Left ventricle myocardium inferior (tissue), 1 donor: Measurements from ENCODE around the gene DCHS2. TPM values are rescaled to one million over a fixed set of nuclear protein-coding genes. Genes with fewer than 3 reads are reported as not detected.

Source experiments
- DNase-seq: peaks from one replicate; pipeline ENCODE4 v3.0.0-alpha.2; 2020
- H3K27ac ChIP-seq: fragments of 200-600 bp; replicated peaks from 2 replicates; pipeline ENCODE4 v1.8.0; 2021
- H3K27me3 ChIP-seq: fragments of 200-600 bp; 2 replicates; pipeline ENCODE4 v1.8.0; 2021; ENCODE audit warnings: low read depth
- H3K36me3 ChIP-seq: fragments of 200-600 bp; 2 replicates; pipeline ENCODE4 v1.8.0; 2021
- H3K4me1 ChIP-seq: fragments of 200-600 bp; 2 replicates; pipeline ENCODE4 v1.8.0; 2021
- H3K4me3 ChIP-seq: fragments of 200-600 bp; 2 replicates; pipeline ENCODE4 v1.8.0; 2021; ENCODE audit warnings: mild to moderate bottlenecking, moderate library complexity
- H3K9me3 ChIP-seq: fragments of 200-600 bp; replicated peaks from 2 replicates; pipeline ENCODE4 v1.8.0; 2021
- CTCF ChIP-seq: fragments of 200-600 bp; IDR thresholded peaks from 2 replicates; pipeline ENCODE4 v1.8.0; 2021; ENCODE audit warnings: antibody characterized with exemption, mild to moderate bottlenecking, borderline replicate concordance
- intact Hi-C: fragments of 100-400 bp; cut with micrococcal nuclease; formaldehyde crosslinking; loops from one replicate; pipeline ENCODE4 v1.11.0; 2022
- total RNA-seq: library from RNA; stranded (reverse); fragmentation: NEBNext Ultra II Directional; extraction: Animal tissue kit (Norgen Biotek cat#: 25700); gene quantifications from one replicate; pipeline ENCODE4 v1.2.1, GENCODE V29; 2021
- donor health status: DM: no; HTN: yes; CAD: no; lungs with severe emphysema.

DCHS2 gene
- total RNA-seq, 1 donor from 2014 or later: not detected

GRCh38 chr4:154361450-154361849, 130.1 kb downstream of the DCHS2 start:
- Histone ChIP-seq H3K9me3 (no peaks in the 10 kb centered on the region), H3K4me1 (no peaks in the 10 kb centered on the region), H3K4me3 (no peak overlapping the region), H3K36me3 (no peaks in the 10 kb centered on the region), H3K27ac (no peak overlapping the region), H3K27me3 (peaks cover 6% of the 10 kb centered on the region)
- intact Hi-C loops: no loop called here
- DNase-seq: no peak
- no peak for TF ChIP-seq CTCF

- TF ChIP-seq CTCF: no peak
- intact Hi-C loops: no loop called here
- no peaks in the 10 kb centered on the region for H3K27me3 ChIP-seq
- H3K36me3 ChIP-seq: no peaks in the 10 kb centered on the region
- no peaks in the 10 kb centered on the region for H3K9me3 ChIP-seq
- no peak for DNase-seq
- no peak overlapping the region for H3K27ac ChIP-seq
- no peaks in the 10 kb centered on the region for H3K4me1 ChIP-seq
- H3K4me3 ChIP-seq: no peak overlapping the region
Observed at GRCh38 chr4:154360491-154360890, 131.1 kb downstream of the DCHS2 start.

GRCh38 chr4:154354883-154355282, 136.7 kb downstream of the DCHS2 start:
- H3K27ac ChIP-seq: no peak overlapping the region
- H3K36me3 ChIP-seq: no peaks in the 10 kb centered on the region
- H3K4me3 ChIP-seq: no peak overlapping the region
- DNase-seq: no peak
- no peaks in the 10 kb centered on the region for H3K27me3 ChIP-seq
- no peaks in the 10 kb centered on the region for H3K9me3 ChIP-seq
- H3K4me1 ChIP-seq: no peaks in the 10 kb centered on the region
- no peak for TF ChIP-seq CTCF
- intact Hi-C loops: no loop called here

GRCh38 chr4:154349829-154350228, 141.8 kb downstream of the DCHS2 start:
- intact Hi-C loops: no loop called here
- H3K4me1 ChIP-seq: no peaks in the 10 kb centered on the region
- no peak overlapping the region for H3K4me3 ChIP-seq
- H3K27me3 ChIP-seq: peaks cover 2% of the 10 kb centered on the region
- H3K9me3 ChIP-seq: no peaks in the 10 kb centered on the region
- no peaks in the 10 kb centered on the region for H3K36me3 ChIP-seq
- H3K27ac ChIP-seq: no peak overlapping the region
- TF ChIP-seq CTCF: no peak
- no peak for DNase-seq

- Histone ChIP-seq H3K36me3 (no peaks in the 10 kb centered on the region), H3K9me3 (no peaks in the 10 kb centered on the region), H3K27ac (no peak overlapping the region), H3K4me1 (no peaks in the 10 kb centered on the region), H3K4me3 (no peak overlapping the region), H3K27me3 (peaks cover 6% of the 10 kb centered on the region)
- no peak for DNase-seq
- TF ChIP-seq CTCF: no peak
- intact Hi-C loops: no loop called here
Observed at GRCh38 chr4:154348657-154349056, 142.9 kb downstream of the DCHS2 start.

- no peak for DNase-seq
- Histone ChIP-seq H3K4me3 (no peak overlapping the region), H3K4me1 (no peaks in the 10 kb centered on the region), H3K9me3 (peaks cover 12% of the 10 kb centered on the region), H3K27ac (no peak overlapping the region), H3K36me3 (no peaks in the 10 kb centered on the region), H3K27me3 (peaks cover 6% of the 10 kb centered on the region)
- intact Hi-C loops: no loop called here
- TF ChIP-seq CTCF: no peak
Observed at GRCh38 chr4:154345359-154345758, 146.2 kb downstream of the DCHS2 start.
